Measurements from ENCODE around the gene SLC25A38.

SLC25A38 gene

DNA sequence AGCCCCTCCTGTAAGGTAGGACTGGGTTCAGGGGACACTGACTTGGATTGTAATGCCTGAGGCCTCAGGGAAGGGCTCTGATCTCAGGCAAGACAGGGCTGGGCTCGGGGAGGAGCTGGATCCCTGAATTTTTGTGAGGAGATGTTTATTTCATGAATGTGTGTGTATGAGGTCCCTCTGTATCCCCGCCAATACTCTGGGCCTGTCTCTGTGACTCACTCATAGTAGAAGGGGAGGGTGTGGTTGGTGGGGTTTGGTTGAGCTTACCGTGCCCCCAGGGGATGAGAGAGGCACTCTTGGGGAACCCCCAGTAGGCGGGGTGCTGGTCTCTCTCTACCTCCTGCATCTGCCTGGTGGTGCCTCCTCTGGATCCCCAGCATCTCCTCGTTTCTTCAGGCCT lies 51.4 kb downstream of the SLC25A38 start:
- DNase-seq (ENCODE audit: low read depth), result no peak

DNA sequence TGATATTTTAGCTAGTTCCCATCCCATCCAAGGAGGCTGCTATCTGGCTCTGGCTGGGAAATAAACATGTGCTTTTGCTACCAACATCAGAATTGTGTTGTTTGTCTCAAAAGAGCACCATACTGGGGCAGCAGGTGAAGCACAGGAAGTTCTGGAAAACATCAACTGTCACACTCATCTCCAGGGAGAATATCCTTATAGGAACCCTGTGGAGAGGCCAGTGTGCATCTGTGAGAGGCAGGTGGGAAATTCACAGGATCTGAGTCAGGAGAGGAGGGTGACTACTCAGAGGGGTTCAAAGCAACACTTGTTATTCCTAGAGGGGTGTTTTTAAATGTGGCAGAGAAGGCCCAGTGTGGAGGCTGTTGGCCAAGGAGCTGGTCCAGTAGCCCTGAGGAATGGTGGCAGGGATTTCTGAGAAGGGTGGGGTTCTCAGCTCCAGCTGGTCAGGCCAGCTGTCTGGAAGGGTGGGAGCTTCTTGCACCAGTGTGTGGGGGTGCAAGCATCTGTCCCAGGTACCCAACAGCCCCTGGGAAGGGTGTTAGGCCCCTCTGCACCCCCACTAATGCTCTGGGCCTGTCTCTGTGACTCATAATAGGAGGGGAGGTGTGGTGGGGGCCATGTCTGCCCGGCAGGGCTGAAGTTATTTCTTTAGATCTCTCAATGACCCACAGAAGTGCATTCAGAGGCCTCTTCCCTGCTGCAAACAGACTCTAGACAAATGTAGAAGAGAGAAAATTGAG lies 52.0 kb downstream of the SLC25A38 start:
- DNase-seq (ENCODE audit: low read depth), result no peak

DNA sequence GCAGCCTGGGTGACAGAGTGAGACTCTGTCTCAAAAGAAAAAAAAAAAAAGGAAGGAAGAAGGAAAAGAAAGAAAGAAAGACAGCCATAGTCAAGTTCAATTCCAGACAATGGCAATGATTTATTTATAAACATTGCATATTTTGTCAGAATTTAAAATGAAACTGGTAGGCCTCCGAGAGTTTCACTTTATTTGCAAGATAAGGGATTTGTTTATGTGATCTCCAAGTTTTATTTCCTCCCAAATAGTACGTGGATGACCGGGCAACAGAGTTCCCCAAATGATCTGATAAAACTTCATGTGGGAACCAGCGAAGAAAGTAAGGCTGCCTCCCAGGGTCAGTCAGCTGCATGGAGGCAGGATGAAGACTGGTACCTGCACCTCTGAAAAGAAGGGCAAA lies 55.7 kb downstream of the SLC25A38 start:
- DNase-seq (ENCODE audit: low read depth), result no peak

DNA sequence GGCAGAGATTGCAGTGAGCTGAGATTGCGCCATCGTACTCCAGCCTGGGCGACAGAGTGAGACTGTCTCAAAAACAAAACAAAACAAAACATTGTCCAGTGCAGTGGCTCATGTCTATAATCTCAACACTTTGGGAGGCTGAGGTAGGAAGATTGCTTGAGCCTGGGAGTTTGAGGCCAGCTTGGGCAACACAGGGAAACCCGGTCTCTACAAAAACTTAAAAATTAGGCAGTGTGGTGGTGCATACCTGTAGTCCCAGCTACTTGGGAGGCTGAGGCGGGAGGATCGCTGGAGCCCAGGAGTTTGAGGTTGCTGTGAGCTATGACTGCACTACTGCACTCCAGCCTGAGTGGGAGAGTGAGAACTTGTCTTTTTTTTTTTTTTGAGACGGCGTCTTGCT lies 57.1 kb downstream of the SLC25A38 start:
- DNase-seq (ENCODE audit: low read depth), result no peak

DNA sequence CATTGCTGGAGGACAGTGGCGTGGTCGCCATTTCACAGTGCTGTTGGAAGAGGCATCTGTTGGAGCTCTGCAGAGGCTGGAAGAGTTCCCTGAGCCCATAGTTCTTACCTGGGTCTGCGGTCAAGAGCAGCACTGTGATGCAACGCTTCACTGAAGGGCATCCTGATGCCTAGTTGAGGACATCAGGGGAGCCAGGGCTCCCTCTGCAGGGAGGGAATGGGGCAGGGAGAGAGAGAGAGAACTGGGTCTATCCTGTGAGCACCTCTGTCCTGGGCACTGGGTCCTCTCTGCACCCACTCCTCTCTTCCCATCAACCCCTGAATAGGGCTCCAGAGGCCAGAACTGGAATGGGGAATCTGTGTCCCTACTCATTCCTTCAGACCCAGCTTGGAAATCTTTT lies 60.4 kb downstream of the SLC25A38 start:
- no peak for DNase-seq (ENCODE audit: low read depth)

DNA sequence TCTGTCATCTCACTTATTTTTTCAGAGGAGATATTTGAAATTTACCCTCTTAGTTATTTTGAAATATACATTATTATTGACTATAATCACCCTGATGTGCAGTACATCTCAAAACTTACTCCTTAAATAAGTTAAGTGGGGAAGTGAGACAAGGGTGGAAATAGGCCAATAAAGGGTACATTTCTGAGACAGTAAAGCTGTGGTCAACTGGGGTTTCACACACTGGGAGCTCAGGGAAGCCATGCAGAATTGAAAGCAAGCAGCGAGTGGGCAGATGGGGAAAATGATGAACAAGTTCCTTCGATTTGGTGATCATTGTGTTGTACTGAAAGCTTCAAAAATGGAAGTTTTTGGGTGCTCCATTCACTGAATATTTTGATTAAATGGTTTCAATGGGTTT lies 62.8 kb downstream of the SLC25A38 start:
- no peak for DNase-seq (ENCODE audit: low read depth)

DNA sequence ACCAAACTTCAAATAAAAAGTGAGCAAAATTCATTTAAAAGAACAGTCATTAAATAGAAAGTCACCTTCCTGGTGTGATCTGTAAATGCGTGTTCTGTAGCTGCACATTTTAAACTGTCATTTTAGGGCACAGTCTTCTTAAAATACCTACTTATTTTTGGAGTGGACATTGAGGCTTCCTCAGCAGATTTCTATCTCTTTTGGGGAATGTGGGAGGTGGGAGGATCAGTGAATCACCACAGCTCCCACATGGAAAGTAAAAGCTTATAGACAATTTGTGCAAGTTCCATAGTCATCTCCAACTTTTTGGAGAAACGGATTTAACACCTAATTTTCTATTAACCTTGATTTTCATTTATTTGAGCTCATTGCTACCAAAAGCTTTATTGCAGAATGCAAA lies 63.3 kb downstream of the SLC25A38 start:
- DNase-seq (ENCODE audit: low read depth), result no peak

Measured in fibroblast of the conjunctiva (primary cell).